Small intestine (tissue), 7 donors: ENCODE data around the gene TARDBP. TPM values are rescaled to one million over a fixed set of nuclear protein-coding genes. Genes with fewer than 3 reads are reported as not detected.
"Not testable (repeated sequence)": the region's sequence is repeated elsewhere in the genome, so short reads cannot be mapped to it uniquely, and the experiment has no call there.

Experiments
- DNase-seq, 2 donors: peaks; one replicate each; pipeline versions ENCODE4 v3.0.0 to v3.0.0-alpha.2; 2013
- FAIRE-seq: peaks from 2 replicates; lab custom pipeline; 2012; peaks lifted over from hg19 to GRCh38; lab: Jason Lieb, UNC
- H3K27ac ChIP-seq, 3 donors: one replicate each; pipeline ENCODE4 v1.5.1; 2013; ENCODE audit warnings: low read length in 2 of 3, mild to moderate bottlenecking in 2 of 3, control low read depth in 1 of 3, inconsistent platforms in 1 of 3, low read depth in 1 of 3, moderate library complexity in 1 of 3
- H3K27me3 ChIP-seq, 3 donors: one replicate each; pipeline ENCODE4 v1.6.1; 2013; ENCODE audit warnings: low read length in 3 of 3, inconsistent platforms in 1 of 3; ENCODE audit not compliant: control insufficient read depth in 3 of 3, insufficient read depth in 3 of 3
- H3K36me3 ChIP-seq, 3 donors: one replicate each; pipeline ENCODE4 v1.6.1; 2013; ENCODE audit warnings: low read length in 3 of 3, inconsistent platforms in 1 of 3, low read depth in 1 of 3, mild to moderate bottlenecking in 1 of 3, moderate library complexity in 1 of 3; ENCODE audit not compliant: control insufficient read depth in 3 of 3, insufficient read depth in 2 of 3
- H3K4me1 ChIP-seq, 3 donors: one replicate each; pipeline ENCODE4 v1.6.1; 2013; ENCODE audit warnings: low read length in 2 of 3, inconsistent platforms in 1 of 3, low read depth in 1 of 3, mild to moderate bottlenecking in 1 of 3, moderate library complexity in 1 of 3; ENCODE audit not compliant: control insufficient read depth in 3 of 3, insufficient read depth in 2 of 3
- H3K4me3 ChIP-seq, 3 donors: one replicate each; pipeline ENCODE4 v1.5.1; 2013; ENCODE audit warnings: low read length in 3 of 3, control low read depth in 1 of 3, inconsistent platforms in 1 of 3, low read depth in 1 of 3, mild to moderate bottlenecking in 1 of 3, moderate library complexity in 1 of 3
- H3K9me3 ChIP-seq, 2 donors: one replicate each; pipeline ENCODE4 v1.6.1; 2013; ENCODE audit warnings: low read depth in 1 of 2, low read length in 1 of 2; ENCODE audit not compliant: control insufficient read depth in 2 of 2, insufficient read depth in 1 of 2
- WGBS, 3 donors: extraction: QIAGEN DNeasy Blood & Tissue Kit; methylation state at CpG; one replicate each; pipeline ENCODE4 v1.1.7; 2013; 5-methylcytosine and 5-hydroxymethylcytosine counted together
- polyA plus RNA-seq, 4 donors: library from polyadenylated mRNA; stranded (reverse) in 3 of 4; unstranded in 1 of 4; fragments of 200-250 nt in 3 of 4; fragments of 120-200 nt in 1 of 4; gene quantifications; one replicate each; pipeline versions ENCODE4 v1.2.1 to v1.2.3, GENCODE V29; 2013
- donor health status: healthy with polysubstance abuse.
- donor health status: control.
- donor health status: control.
- donor health status: Bipolar disorder and iron deficiency.
- donor health status: healthy.

The TARDBP gene
- polyA plus RNA-seq, 4 donors = 86.1 to 184 (median 116) TPM

- H3K36me3 ChIP-seq = no peaks in the 10 kb centered on the region
- FAIRE-seq (no peak), DNase-seq (no peak)
- H3K9me3 ChIP-seq = peaks cover 0 to 3% of the 10 kb centered on the region in 2 donors
- no peak overlapping the region for H3K27ac ChIP-seq
- WGBS, 3 donors = 66 to 80% (median 66%) methylated on average over 4 of the region's 4 CpGs
- H3K4me1 ChIP-seq = no peaks in the 10 kb centered on the region
- H3K27me3 ChIP-seq = peaks cover 0 to 2% (median 0%) of the 10 kb centered on the region in 3 donors
- no peak overlapping the region for H3K4me3 ChIP-seq
Observed at GRCh38 chr1:10987840-10988417, 24.5 kb upstream of the TARDBP start.

GRCh38 chr1:10989095-10989494 is 23.4 kb upstream of the TARDBP start:
- no peak for DNase-seq
- no peaks in the 10 kb centered on the region for H3K4me1 ChIP-seq
- no peaks in the 10 kb centered on the region for H3K27me3 ChIP-seq
- no peak overlapping the region for H3K27ac ChIP-seq
- FAIRE-seq = no peak
- peaks cover 0 to under 1% of the 10 kb centered on the region in 2 donors for H3K9me3 ChIP-seq
- H3K4me3 ChIP-seq = no peak overlapping the region
- no peaks in the 10 kb centered on the region for H3K36me3 ChIP-seq
- WGBS, 3 donors = 87 to 89% (median 88%) methylated on average over 5 of the region's 5 CpGs

GRCh38 chr1:10989920-10990516 is 22.4 kb upstream of the TARDBP start:
- not testable (repeated sequence) for H3K9me3 ChIP-seq, H3K36me3 ChIP-seq, FAIRE-seq, H3K27ac ChIP-seq, H3K4me3 ChIP-seq, H3K27me3 ChIP-seq, H3K4me1 ChIP-seq, DNase-seq
- 77 to 95% (median 86%) methylated on average over 6 of the region's 6 CpGs for WGBS, 3 donors

- no peaks in the 10 kb centered on the region for H3K4me1 ChIP-seq
- H3K36me3 ChIP-seq = no peaks in the 10 kb centered on the region
- FAIRE-seq (no peak), DNase-seq (no peak)
- no peak overlapping the region for H3K27ac ChIP-seq
- H3K4me3 ChIP-seq = no peak overlapping the region
- H3K27me3 ChIP-seq = no peaks in the 10 kb centered on the region
- WGBS, 3 donors = 89 to 91% (median 90%) methylated on average over 7 of the region's 7 CpGs
- no peaks in the 10 kb centered on the region for H3K9me3 ChIP-seq
Observed at GRCh38 chr1:10990828-10991227, 21.6 kb upstream of the TARDBP start.

- H3K4me3 ChIP-seq, H3K27me3 ChIP-seq, H3K4me1 ChIP-seq, FAIRE-seq, DNase-seq, H3K27ac ChIP-seq, H3K9me3 ChIP-seq, H3K36me3 ChIP-seq: not testable (repeated sequence)
- WGBS, 3 donors = 87 to 96% (median 93%) methylated on average over 2 of the region's 2 CpGs
Observed at GRCh38 chr1:10992004-10992403, 20.4 kb upstream of the TARDBP start.

GRCh38 chr1:10992864-10993263 is 19.6 kb upstream of the TARDBP start:
- Histone ChIP-seq H3K9me3 (no peaks in the 10 kb centered on the region), H3K36me3 (no peaks in the 10 kb centered on the region), H3K4me1 (no peaks in the 10 kb centered on the region), H3K4me3 (no peak overlapping the region), H3K27ac (no peak overlapping the region), H3K27me3 (no peaks in the 10 kb centered on the region)
- WGBS, 3 donors = 73 to 83% (median 75%) methylated on average over 4 of the region's 4 CpGs
- no peak for FAIRE-seq
- DNase-seq = no peak

GRCh38 chr1:10996100-10996499 is 16.4 kb upstream of the TARDBP start:
- FAIRE-seq (no peak), DNase-seq (no peak)
- H3K27ac ChIP-seq = no peak overlapping the region
- 83 to 94% (median 89%) methylated on average over 3 of the region's 3 CpGs for WGBS, 3 donors
- H3K36me3 ChIP-seq = no peaks in the 10 kb centered on the region
- no peaks in the 10 kb centered on the region for H3K9me3 ChIP-seq
- no peak overlapping the region for H3K4me3 ChIP-seq
- H3K27me3 ChIP-seq = no peaks in the 10 kb centered on the region
- no peaks in the 10 kb centered on the region for H3K4me1 ChIP-seq

GRCh38 chr1:11000526-11000925 is 11.9 kb upstream of the TARDBP start:
- no peak overlapping the region for H3K27ac ChIP-seq
- no peak for FAIRE-seq
- no peak for DNase-seq
- no peaks in the 10 kb centered on the region for H3K4me1 ChIP-seq
- H3K4me3 ChIP-seq = no peak overlapping the region
- no peaks in the 10 kb centered on the region for H3K36me3 ChIP-seq
- H3K9me3 ChIP-seq = no peaks in the 10 kb centered on the region
- WGBS, 3 donors = 90 to 100% (median 90%) methylated on average over 1 of the region's 1 CpG
- H3K27me3 ChIP-seq = no peaks in the 10 kb centered on the region
